GM23338 (cell line): ENCODE results near the gene PEAK3. TPM values are rescaled to one million over a fixed set of nuclear protein-coding genes. Genes with fewer than 3 reads are reported as not detected.

Experiments used
- ATAC-seq: fragments of 200-7000 bp; cut with Tn5 transposase; 3 replicates; pipeline ENCODE4 v1.9.1; 2020
- DNase-seq: peaks from one replicate; pipeline ENCODE4 v3.0.0-alpha.2; 2015; ENCODE audit warnings: low spot score
- H2AFZ ChIP-seq: fragments of 200-600 bp; sonication (generic); 2 replicates; pipeline ENCODE4 v1.8.0; 2016; ENCODE audit warnings: antibody characterized with exemption, mild to moderate bottlenecking, moderate library complexity
- H3F3A ChIP-seq: fragments of 200-600 bp; sonication (generic); replicated peaks from 2 replicates; pipeline ENCODE4 v1.8.0; 2017; ENCODE audit warnings: antibody characterized with exemption, mixed run types, low read depth
- H3K27ac ChIP-seq: fragments of 200-600 bp; sonication (generic); 2 replicates; pipeline ENCODE4 v1.6.1; 2016; ENCODE audit warnings: low read depth
- H3K27me3 ChIP-seq: fragments of 200-600 bp; sonication (generic); 2 replicates; pipeline ENCODE4 v1.8.0; 2016; ENCODE audit warnings: mild to moderate bottlenecking, mixed run types, moderate library complexity; ENCODE audit not compliant: insufficient read depth
- H3K36me3 ChIP-seq: fragments of 200-600 bp; sonication (generic); 2 replicates; pipeline ENCODE4 v1.8.0; 2016; ENCODE audit warnings: mild to moderate bottlenecking; ENCODE audit not compliant: insufficient read depth
- H3K4me1 ChIP-seq: fragments of 200-600 bp; sonication (generic); 2 replicates; pipeline ENCODE4 v1.8.0; 2016; ENCODE audit warnings: mild to moderate bottlenecking, moderate library complexity; ENCODE audit not compliant: insufficient read depth
- H3K4me2 ChIP-seq: fragments of 200-600 bp; sonication (generic); 2 replicates; pipeline ENCODE4 v1.7.1; 2017; ENCODE audit warnings: mixed run types
- H3K4me3 ChIP-seq: fragments of 200-600 bp; sonication (generic); 2 replicates; pipeline ENCODE4 v1.6.1; 2016; ENCODE audit warnings: mixed run types
- H3K79me2 ChIP-seq: fragments of 200-600 bp; sonication (generic); replicated peaks from 2 replicates; pipeline ENCODE4 v1.8.0; 2017; ENCODE audit warnings: mild to moderate bottlenecking; ENCODE audit not compliant: insufficient read depth
- H3K9me2 ChIP-seq: fragments of 200-600 bp; sonication (generic); 2 replicates; pipeline ENCODE4 v1.8.0; 2017; ENCODE audit not compliant: insufficient read depth
- H4K20me1 ChIP-seq: fragments of 200-600 bp; sonication (generic); replicated peaks from 2 replicates; pipeline ENCODE4 v1.8.0; 2017; ENCODE audit warnings: mild to moderate bottlenecking; ENCODE audit not compliant: insufficient read depth
- H3K27ac Mint-ChIP-seq: 2 replicates; pipeline ENCODE4 v1.8.0; 2020; ENCODE audit warnings: inconsistent platforms, mild to moderate bottlenecking, moderate library complexity, mixed read lengths
- H3K27me3 Mint-ChIP-seq: 3 replicates; pipeline ENCODE4 v1.8.0; 2022; ENCODE audit warnings: low read depth, mild to moderate bottlenecking, moderate library complexity, mixed read lengths, inconsistent platforms; ENCODE audit not compliant: insufficient read depth, poor library complexity
- H3K36me3 Mint-ChIP-seq: 3 replicates; pipeline ENCODE4 v1.8.0; 2021; ENCODE audit warnings: low read depth, mild to moderate bottlenecking, inconsistent platforms, moderate library complexity, mixed read lengths
- H3K4me1 Mint-ChIP-seq: 3 replicates; pipeline ENCODE4 v1.8.0; 2020; ENCODE audit warnings: mild to moderate bottlenecking, inconsistent platforms, mixed read lengths
- H3K4me3 Mint-ChIP-seq: 3 replicates; pipeline ENCODE4 v1.8.0; 2021; ENCODE audit warnings: moderate library complexity, mild to moderate bottlenecking, inconsistent platforms, mixed read lengths
- H3K9me3 Mint-ChIP-seq: 3 replicates; pipeline ENCODE4 v1.8.0; 2020; ENCODE audit warnings: moderate library complexity, mild to moderate bottlenecking, inconsistent platforms, mixed read lengths
- CREB1 ChIP-seq: fragments of 250-450 bp; sonication (Bioruptor Pico); IDR thresholded peaks from 2 replicates; pipeline ENCODE4 v1.5.0; 2020; ENCODE audit warnings: low read depth, mild to moderate bottlenecking, moderate library complexity
- CTCF ChIP-seq, 2 experiments: fragments of 200-600 bp in 1 of 2; sonication (generic) in 1 of 2; conservative IDR thresholded peaks; 2 replicates each; pipeline versions ENCODE4 v1.5.1 to v1.6.1; 2016 to 2017; ENCODE audit warnings: antibody characterized with exemption in 2 of 2, low read depth in 2 of 2, mild to moderate bottlenecking in 2 of 2, moderate library complexity in 1 of 2
- ETS1 ChIP-seq: IDR thresholded peaks from 2 replicates; pipeline ENCODE4 v1.6.1; 2016; ENCODE audit warnings: antibody characterized with exemption
- EZH2 ChIP-seq: fragments of 200-600 bp; sonication (generic); IDR thresholded peaks from one replicate; pipeline ENCODE4 v1.8.0; 2017; ENCODE audit warnings: antibody characterized with exemption, mild to moderate bottlenecking, low read depth; ENCODE audit not compliant: unreplicated experiment
- EZH2phosphoT487 ChIP-seq: fragments of 200-600 bp; sonication (generic); IDR thresholded peaks from one replicate; pipeline ENCODE4 v1.8.1; 2018; ENCODE audit warnings: antibody characterized with exemption; ENCODE audit not compliant: unreplicated experiment
- JUNB ChIP-seq: IDR thresholded peaks from one replicate; pipeline ENCODE4 v1.6.1; 2016; ENCODE audit warnings: antibody characterized with exemption; ENCODE audit not compliant: unreplicated experiment
- NANOG ChIP-seq: IDR thresholded peaks from 2 replicates; pipeline ENCODE4 v1.6.1; 2016; ENCODE audit warnings: antibody characterized with exemption, borderline replicate concordance
- POLR2AphosphoS5 ChIP-seq: IDR thresholded peaks from 2 replicates; pipeline ENCODE4 v1.6.1; 2016; ENCODE audit warnings: antibody characterized with exemption, low read depth
- REST ChIP-seq: IDR thresholded peaks from one replicate; pipeline ENCODE4 v1.6.1; 2018; ENCODE audit warnings: antibody characterized with exemption; ENCODE audit not compliant: unreplicated experiment
- STAT1 ChIP-seq: IDR thresholded peaks from one replicate; pipeline ENCODE4 v1.6.1; 2016; ENCODE audit warnings: antibody characterized with exemption; ENCODE audit not compliant: unreplicated experiment
- ZNF114 ChIP-seq: fragments of 250-450 bp; sonication (Bioruptor Pico); IDR thresholded peaks from 2 replicates; pipeline ENCODE4 v1.5.0; 2020; ENCODE audit warnings: mild to moderate bottlenecking, moderate library complexity
- ZNF331 ChIP-seq: fragments of 250-450 bp; sonication (Bioruptor Pico); IDR thresholded peaks from 2 replicates; pipeline ENCODE4 v1.5.0; 2020; ENCODE audit warnings: low read depth, mild to moderate bottlenecking, moderate library complexity
- polyA plus RNA-seq: library from polyadenylated mRNA; unstranded; fragments of >200 nt; fragmentation: Nextera tagmentation; extraction: Ambion mirVana; gene quantifications from 2 replicates; pipeline ENCODE4 v1.2.1, GENCODE V29; 2016
- total RNA-seq: library from RNA; depleted of rRNA; stranded (reverse); fragments of >200 nt; shearing (Covaris generic); gene quantifications from 2 replicates; pipeline ENCODE4 v1.2.3, GENCODE V29; 2014

The PEAK3 gene
- total and polyA plus RNA-seq, 2 experiments from 2014 or later, result not detected

DNA sequence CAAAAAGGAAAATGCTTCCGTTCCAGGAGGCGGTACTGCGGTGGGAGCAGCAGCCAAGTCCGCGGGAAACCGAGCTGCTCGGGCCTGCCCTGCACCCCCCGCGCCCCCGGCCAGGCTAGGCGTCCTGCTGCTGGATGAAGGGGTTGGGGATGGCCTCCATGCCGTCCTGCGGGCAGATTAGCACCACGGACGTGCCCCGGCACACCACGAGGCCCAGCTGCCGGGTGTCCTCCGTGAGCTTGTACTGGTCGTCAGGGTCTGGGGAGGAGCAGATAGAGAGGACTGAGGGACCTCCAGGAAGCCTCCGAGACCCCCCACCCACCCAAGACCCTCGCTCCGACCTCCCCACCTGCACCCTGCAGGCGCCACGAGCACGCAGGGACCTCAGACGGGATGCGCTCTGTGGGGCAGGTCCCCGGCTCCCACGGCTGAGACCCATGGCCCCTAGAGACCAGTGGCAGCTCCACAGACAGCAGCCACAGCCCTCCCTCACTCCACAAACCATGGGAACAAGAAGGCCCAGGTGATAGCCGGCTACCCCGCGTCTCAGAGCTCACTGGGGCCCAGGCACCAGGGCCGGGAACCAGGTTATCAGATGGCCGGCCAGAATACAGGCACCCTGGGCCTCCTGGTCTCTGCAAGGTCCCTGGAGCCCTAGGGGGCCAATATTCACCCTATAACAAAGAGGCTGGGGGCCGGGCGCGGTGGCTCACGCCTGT, 39.7 kb upstream of the PEAK3 start (continued):
- no peak for TF ChIP-seq REST
- TF ChIP-seq EZH2phosphoT487, result no peak
- no peak for TF ChIP-seq EZH2

- ATAC-seq (no peak), DNase-seq (no peak)
- no peak overlapping the region for H2AFZ ChIP-seq
- no peaks in the 10 kb centered on the region for H3K9me2 ChIP-seq
- no peak overlapping the region for H3K4me2 ChIP-seq
- no peak overlapping the region for H3K27ac Mint-ChIP-seq
- no peak overlapping the region for H3K4me3 ChIP-seq
- no peaks in the 10 kb centered on the region for H3K36me3 ChIP-seq
- peaks cover 3% of the 10 kb centered on the region; the same call in 1 of the 2 replicates for H3K79me2 ChIP-seq
- no peaks in the 10 kb centered on the region for H3F3A ChIP-seq
- H3K9me3 Mint-ChIP-seq, result no peaks in the 10 kb centered on the region
- H3K27me3 Mint-ChIP-seq, result peaks cover 8% of the 10 kb centered on the region
- H3K27me3 ChIP-seq, result no peaks in the 10 kb centered on the region
- no peak overlapping the region for H3K27ac ChIP-seq
- no peaks in the 10 kb centered on the region; the same call in 1 of the 2 replicates for H4K20me1 ChIP-seq
- peaks cover 18% of the 10 kb centered on the region for H3K36me3 Mint-ChIP-seq
- H3K4me1 ChIP-seq, result no peaks in the 10 kb centered on the region
- H3K4me1 Mint-ChIP-seq, result peaks cover 3% of the 10 kb centered on the region; the same call in 2 of the 3 replicates
- H3K4me3 Mint-ChIP-seq, result no peak overlapping the region
- no peak for TF ChIP-seq NANOG
- TF ChIP-seq CTCF (conservative IDR thresholded peaks at IDR 0.05; ENCODE audit: low read depth in 2 of 2), result no peak
- TF ChIP-seq CREB1 (CRISPR knock-in tag), result no peak
- no peak for TF ChIP-seq REST
- TF ChIP-seq ZNF331 (CRISPR knock-in tag), result no peak
- TF ChIP-seq ETS1, result no peak
- no peak for TF ChIP-seq EZH2
- no peak for TF ChIP-seq JUNB
- no peak for TF ChIP-seq POLR2AphosphoS5
- no peak for TF ChIP-seq ZNF114 (CRISPR knock-in tag)
- no peak for TF ChIP-seq STAT1
Measured at GRCh38 chr19:2320939-2321338, 39.0 kb upstream of the PEAK3 start.
